Measurements from ENCODE around the gene TRIM22.

The TRIM22 gene

GRCh38 chr11:5689551-5689983 lies at the start of gene TRIM22:
Gene TRIM22 (plus strand): TSS chr11:5689790. CDS start chr11:5696233, 6,443 bp downstream.
- no peak for TF ChIP-seq GATA2 (IDR thresholded peaks at IDR 0.05; ENCODE audit: low read depth, low read length)
- no peak for TF ChIP-seq GATA3 (IDR thresholded peaks at IDR 0.05; ENCODE audit: low read depth, low read length)

DNA sequence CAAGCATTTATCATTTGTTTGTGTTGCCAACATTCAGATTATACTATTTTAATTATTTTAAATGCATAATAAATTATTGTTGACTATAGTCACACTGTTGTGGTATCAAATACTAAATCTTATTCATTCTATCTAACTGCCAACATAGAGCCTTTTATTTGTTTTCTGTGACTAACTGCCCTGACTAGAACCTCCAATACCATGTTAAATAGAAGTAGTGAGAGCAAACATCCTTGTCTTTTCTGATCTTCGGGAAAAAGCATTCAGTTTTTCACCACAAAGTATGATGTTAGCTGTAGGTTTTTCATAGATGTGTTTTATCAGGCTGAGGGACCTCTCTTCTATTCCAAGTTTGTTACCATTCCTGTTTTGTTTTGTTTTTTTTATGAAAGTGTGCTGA lies 49.6 kb upstream of the TRIM22 start:
- no peak for TF ChIP-seq GATA2 (IDR thresholded peaks at IDR 0.05; ENCODE audit: low read depth, low read length)
- no peak for TF ChIP-seq GATA3 (IDR thresholded peaks at IDR 0.05; ENCODE audit: low read depth, low read length)

DNA sequence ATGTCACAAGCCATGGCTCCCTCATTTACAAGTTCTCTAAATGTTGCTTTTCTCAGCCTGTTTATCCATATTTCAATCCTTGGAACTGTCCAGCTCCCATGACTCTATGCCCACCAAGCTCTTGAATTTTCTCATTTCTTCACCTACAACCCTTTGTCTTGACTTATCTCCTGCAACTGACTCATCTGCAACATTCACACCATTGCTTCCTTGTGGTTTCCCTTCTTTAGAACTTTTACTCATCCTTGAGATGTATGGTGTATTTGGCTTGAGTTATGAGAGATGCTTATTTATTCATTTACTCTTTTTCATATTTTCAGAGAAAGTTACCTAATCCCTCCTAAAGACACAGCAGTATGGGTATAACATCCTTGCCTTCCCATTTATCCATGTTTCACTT lies 46.0 kb upstream of the TRIM22 start:
- TF ChIP-seq GATA2 (IDR thresholded peaks at IDR 0.05; ENCODE audit: low read depth, low read length) (no peak), GATA3 (IDR thresholded peaks at IDR 0.05; ENCODE audit: low read depth, low read length) (no peak)

GRCh38 chr11:5646139-5646538 lies 43.5 kb upstream of the TRIM22 start:
- TF ChIP-seq GATA2 (IDR thresholded peaks at IDR 0.05; ENCODE audit: low read depth, low read length) (no peak), GATA3 (IDR thresholded peaks at IDR 0.05; ENCODE audit: low read depth, low read length) (no peak)

GRCh38 chr11:5655474-5655873 lies 34.1 kb upstream of the TRIM22 start:
- TF ChIP-seq GATA3 (IDR thresholded peaks at IDR 0.05; ENCODE audit: low read depth, low read length) (no peak), GATA2 (IDR thresholded peaks at IDR 0.05; ENCODE audit: low read depth, low read length) (no peak)

DNA sequence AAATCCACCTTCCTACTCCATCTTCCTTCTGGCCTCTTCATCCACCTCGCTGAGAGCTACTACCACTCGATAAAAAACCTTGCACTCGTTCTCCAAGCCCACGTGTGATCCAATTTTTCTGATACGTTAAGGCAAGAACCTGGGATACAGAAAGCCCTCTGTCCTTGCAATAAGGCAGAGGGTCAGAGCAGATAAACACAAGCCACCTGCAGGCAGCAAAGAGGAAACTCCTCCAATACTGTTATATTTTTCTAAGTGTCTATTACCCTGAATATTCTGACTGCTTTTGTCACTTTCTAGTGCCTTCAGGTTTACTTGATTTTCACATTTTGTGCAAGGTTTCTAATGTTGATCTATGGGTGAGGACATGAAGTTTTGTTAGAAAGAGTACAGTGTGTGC lies 31.3 kb upstream of the TRIM22 start:
- TF ChIP-seq GATA3 (IDR thresholded peaks at IDR 0.05; ENCODE audit: low read depth, low read length) (no peak), GATA2 (IDR thresholded peaks at IDR 0.05; ENCODE audit: low read depth, low read length) (no peak)

DNA sequence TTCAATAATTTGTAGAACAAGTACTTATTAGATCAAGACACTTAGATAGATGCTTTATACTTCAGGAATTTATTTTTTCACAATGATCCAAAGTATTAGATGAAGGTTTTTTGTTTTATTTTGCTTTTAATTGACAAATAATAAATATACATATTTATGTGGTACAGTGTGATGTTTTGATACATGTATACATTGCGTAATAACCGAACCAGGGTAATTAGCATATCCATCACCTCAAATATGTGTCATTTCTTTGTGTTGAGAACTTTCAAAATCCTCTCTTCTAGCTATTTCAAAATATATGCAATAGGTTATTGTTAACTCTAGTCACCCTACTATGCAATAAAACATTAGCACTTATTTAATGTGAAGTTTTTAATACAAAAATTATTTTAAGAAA lies 26.1 kb upstream of the TRIM22 start:
- TF ChIP-seq GATA2 (IDR thresholded peaks at IDR 0.05; ENCODE audit: low read depth, low read length) (no peak), GATA3 (IDR thresholded peaks at IDR 0.05; ENCODE audit: low read depth, low read length) (no peak)

DNA sequence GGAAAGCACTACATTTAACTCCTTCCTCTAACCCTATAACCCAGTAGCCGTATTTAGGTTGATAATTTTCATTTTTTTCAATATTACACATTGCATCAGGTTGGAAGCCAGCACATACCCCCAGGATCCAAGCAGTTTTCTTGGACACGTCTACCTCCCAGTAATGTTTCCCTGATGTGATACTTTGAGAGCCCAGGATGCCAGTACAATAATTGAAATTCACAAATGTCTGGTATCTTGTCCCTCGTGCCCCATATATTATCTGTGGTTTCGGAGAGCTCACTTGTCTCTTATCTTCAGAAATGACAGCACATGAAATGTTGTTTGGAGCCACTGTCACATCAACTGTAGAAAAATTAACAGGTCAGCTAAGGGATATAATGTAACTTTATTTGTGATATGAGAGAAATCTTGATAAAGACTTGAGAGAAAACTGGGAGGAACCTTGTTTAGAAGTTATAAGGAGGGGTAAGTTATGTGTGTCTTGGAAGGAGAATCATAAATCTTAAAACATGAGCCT lies 24.5 kb upstream of the TRIM22 start:
- no peak for TF ChIP-seq GATA2 (IDR thresholded peaks at IDR 0.05; ENCODE audit: low read depth, low read length)
- no peak for TF ChIP-seq GATA3 (IDR thresholded peaks at IDR 0.05; ENCODE audit: low read depth, low read length)

DNA sequence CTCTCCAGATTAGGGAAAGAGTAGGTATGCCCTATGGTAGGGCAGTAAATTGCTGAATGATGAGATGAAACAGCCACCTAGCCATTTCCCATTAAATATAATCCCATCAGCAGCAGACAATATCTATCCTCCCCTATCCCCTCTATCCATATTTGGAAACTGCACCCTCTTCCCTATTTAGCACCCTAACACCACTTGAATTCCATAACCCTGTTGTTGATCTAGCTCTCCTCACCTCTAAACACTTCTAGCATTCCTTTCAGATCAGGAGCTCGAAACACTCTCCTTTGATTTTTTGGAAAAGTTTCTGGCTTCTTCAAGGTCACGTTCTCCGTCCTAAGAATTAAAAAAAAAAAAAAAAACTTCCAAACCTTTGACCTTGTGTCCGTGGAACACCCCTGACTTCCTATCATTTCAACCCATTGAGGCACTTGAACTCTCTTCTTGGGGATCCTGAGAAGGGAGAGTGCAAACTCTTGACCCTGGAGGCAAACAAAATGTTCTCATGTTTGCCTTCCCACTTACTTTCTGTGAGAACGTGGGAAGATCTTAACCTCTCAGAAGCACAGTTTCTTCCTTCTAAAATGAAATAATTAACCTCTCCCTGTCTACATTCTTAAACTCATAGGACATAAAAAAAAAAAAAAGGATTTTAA lies 23.7 kb upstream of the TRIM22 start:
- TF ChIP-seq GATA3 (IDR thresholded peaks at IDR 0.05; ENCODE audit: low read depth, low read length) (no peak), GATA2 (IDR thresholded peaks at IDR 0.05; ENCODE audit: low read depth, low read length) (no peak)

- TF ChIP-seq GATA2 (IDR thresholded peaks at IDR 0.05; ENCODE audit: low read depth, low read length) (no peak), GATA3 (IDR thresholded peaks at IDR 0.05; ENCODE audit: low read depth, low read length) (no peak)
Observed at GRCh38 chr11:5666402-5666793, 23.2 kb upstream of the TRIM22 start.

DNA sequence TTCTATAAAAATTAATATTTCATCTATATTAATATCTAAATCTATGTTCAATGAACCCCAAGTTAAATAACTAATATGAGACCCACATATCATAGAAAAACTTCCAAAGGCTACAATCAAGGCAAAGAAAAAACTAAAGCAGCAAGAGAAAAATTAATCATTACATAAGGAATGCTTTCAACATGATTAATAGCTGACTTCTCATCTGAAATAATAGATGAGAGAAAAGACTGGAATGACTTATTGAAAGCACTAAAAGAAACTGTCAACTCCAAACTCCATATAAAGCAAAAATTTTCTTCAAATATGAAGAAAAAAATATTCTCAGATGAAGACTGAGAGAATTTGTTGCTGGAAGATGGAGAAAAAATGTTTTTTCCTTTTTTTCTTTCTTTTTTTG lies 17.8 kb upstream of the TRIM22 start:
- TF ChIP-seq GATA3 (IDR thresholded peaks at IDR 0.05; ENCODE audit: low read depth, low read length) (no peak), GATA2 (IDR thresholded peaks at IDR 0.05; ENCODE audit: low read depth, low read length) (no peak)

GRCh38 chr11:5674391-5674790 lies 15.2 kb upstream of the TRIM22 start:
- no peak for TF ChIP-seq GATA2 (IDR thresholded peaks at IDR 0.05; ENCODE audit: low read depth, low read length)
- no peak for TF ChIP-seq GATA3 (IDR thresholded peaks at IDR 0.05; ENCODE audit: low read depth, low read length)

DNA sequence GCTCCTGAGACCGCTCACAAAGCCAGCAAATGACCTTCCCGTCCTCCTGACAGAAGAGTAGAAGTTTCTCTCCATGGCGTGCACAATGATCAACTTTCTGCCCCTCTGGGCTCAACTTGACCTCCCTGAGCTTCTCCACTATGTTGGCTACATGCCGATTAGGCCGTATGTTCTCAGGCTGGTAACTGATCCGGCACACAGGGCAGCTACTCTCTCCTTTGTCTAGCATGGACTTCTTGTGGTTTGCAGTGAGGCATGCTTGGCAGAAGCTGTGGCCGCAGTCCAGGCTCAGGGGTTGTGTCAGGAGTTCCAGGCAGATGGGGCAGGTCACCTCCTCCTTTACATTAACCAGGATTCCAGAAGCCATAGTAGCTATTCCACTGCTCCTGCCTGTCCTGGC lies 9.8 kb upstream of the TRIM22 start:
- TF ChIP-seq GATA2 (IDR thresholded peaks at IDR 0.05; ENCODE audit: low read depth, low read length) (no peak), GATA3 (IDR thresholded peaks at IDR 0.05; ENCODE audit: low read depth, low read length) (no peak)

DNA sequence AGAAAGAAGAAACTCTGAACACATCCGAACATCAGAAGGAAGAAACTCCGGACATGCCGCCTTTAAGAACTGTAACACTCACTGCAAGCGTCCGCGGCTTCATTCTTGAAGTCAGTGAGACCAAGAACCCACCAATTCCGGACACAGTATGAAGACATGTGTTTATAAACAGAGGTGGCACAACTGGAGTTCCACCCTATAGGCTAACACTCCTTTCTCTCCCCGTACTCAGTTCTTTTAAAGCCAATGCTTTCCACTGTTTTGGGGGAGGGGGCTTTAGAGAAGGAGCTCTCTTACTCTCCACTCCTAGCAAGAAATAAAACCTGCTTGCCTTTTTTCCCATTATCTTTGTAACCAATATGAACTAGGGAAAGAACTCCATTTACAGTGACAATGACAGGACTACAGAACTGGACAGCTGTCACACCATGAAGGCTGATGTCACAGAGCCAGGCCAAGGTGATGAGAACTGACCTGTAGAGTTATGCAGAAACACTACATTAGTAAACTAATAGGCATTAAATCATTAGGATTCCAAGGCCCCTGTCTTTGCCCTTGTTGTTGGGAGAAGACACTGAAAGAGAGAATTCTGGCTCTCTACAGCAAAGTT lies 5.4 kb upstream of the TRIM22 start:
- TF ChIP-seq GATA2 (IDR thresholded peaks at IDR 0.05; ENCODE audit: low read depth, low read length) (no peak), GATA3 (IDR thresholded peaks at IDR 0.05; ENCODE audit: low read depth, low read length) (no peak)

GRCh38 chr11:5684646-5685362 lies 4.8 kb upstream of the TRIM22 start, which contains the start of gene TRIM5:
Gene TRIM5 (minus strand): TSS chr11:5685074. CDS start chr11:5680177, 4,897 bp downstream.
- TF ChIP-seq GATA3 (IDR thresholded peaks at IDR 0.05; ENCODE audit: low read depth, low read length): no peak
- no peak for TF ChIP-seq GATA2 (IDR thresholded peaks at IDR 0.05; ENCODE audit: low read depth, low read length)

All from SH-SY5Y (cell line).